Suprapubic skin (tissue), 4 donors: ENCODE data around the gene PSMD14.

ENCODE experiments used
- EP300 ChIP-seq: sonication (generic); formaldehyde crosslinking; IDR thresholded peaks from one replicate; pipeline ENCODE4 v1.6.1; 2017; ENCODE audit warnings: antibody characterized with exemption
- POLR2A ChIP-seq, 2 donors: fragments of 450-650 bp; IDR thresholded peaks; one replicate each; pipeline ENCODE4 v1.6.1; 2017; ENCODE audit warnings: antibody characterized with exemption in 2 of 2, mild to moderate bottlenecking in 2 of 2, moderate library complexity in 2 of 2
- POLR2AphosphoS5 ChIP-seq, 3 donors: sonication (generic); formaldehyde crosslinking; IDR thresholded peaks; one replicate each; pipeline ENCODE4 v1.6.1; 2017; ENCODE audit warnings: antibody characterized with exemption in 3 of 3
- TF ChIP-seq, protein P1 (sequence below), 2 donors: fragments of 200-600 bp in 1 of 2; fragments of 450-650 bp in 1 of 2; sonication (generic) in 1 of 2; IDR thresholded peaks; one replicate each; pipeline ENCODE4 v1.5.1; 2016 to 2019; ENCODE audit warnings: antibody characterized with exemption in 2 of 2, mild to moderate bottlenecking in 1 of 2, moderate library complexity in 1 of 2

DNA sequence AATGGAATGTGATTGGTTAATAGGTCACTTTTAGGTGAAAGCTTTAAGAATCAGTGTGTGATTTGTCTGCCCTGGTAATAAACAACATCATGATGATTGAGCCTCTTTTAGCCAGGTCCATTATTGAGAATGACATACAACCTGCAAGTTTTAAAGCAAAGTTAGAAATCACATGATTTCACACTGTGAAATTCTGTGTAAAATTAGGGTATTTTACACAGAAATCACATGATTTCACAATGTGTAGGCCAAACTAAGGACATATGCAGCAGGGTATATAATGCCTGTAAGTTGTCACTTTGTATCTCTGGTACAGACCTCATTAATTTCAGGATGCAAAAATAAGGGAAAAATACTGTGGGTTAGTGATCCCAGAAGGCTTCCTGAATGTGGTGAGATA lies 16.7 kb downstream of the PSMD14 start:
- TF ChIP-seq, protein P1, sequence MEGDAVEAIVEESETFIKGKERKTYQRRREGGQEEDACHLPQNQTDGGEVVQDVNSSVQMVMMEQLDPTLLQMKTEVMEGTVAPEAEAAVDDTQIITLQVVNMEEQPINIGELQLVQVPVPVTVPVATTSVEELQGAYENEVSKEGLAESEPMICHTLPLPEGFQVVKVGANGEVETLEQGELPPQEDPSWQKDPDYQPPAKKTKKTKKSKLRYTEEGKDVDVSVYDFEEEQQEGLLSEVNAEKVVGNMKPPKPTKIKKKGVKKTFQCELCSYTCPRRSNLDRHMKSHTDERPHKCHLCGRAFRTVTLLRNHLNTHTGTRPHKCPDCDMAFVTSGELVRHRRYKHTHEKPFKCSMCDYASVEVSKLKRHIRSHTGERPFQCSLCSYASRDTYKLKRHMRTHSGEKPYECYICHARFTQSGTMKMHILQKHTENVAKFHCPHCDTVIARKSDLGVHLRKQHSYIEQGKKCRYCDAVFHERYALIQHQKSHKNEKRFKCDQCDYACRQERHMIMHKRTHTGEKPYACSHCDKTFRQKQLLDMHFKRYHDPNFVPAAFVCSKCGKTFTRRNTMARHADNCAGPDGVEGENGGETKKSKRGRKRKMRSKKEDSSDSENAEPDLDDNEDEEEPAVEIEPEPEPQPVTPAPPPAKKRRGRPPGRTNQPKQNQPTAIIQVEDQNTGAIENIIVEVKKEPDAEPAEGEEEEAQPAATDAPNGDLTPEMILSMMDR (IDR thresholded peaks at IDR 0.05) = no peak
- TF ChIP-seq POLR2AphosphoS5 (IDR thresholded peaks at IDR 0.05) (no peak), EP300 (no peak), POLR2A (IDR thresholded peaks at IDR 0.05) (no peak)
